ENCODE measurements around the gene KCNB1.

DNA sequence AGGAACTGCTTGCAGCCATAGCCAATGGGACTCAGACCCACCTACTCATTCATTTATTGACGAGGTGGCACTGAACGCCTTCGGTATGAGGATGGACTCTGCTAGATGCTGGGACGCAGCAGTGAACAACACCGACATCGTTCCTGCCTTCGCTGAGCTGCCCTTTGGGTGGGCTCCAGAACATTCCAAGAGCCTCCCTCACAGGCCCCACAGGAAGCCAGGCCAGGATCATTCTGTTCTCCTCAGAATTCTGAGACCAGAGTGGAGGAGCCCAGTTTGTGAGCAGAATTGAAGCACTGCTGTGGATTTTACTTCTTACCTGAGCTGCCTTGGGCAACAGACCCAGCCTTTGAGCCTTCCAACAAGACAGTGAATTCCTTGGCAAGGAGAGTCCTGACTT is 82.1 kb downstream of the KCNB1 start:
- TF ChIP-seq, protein P1, sequence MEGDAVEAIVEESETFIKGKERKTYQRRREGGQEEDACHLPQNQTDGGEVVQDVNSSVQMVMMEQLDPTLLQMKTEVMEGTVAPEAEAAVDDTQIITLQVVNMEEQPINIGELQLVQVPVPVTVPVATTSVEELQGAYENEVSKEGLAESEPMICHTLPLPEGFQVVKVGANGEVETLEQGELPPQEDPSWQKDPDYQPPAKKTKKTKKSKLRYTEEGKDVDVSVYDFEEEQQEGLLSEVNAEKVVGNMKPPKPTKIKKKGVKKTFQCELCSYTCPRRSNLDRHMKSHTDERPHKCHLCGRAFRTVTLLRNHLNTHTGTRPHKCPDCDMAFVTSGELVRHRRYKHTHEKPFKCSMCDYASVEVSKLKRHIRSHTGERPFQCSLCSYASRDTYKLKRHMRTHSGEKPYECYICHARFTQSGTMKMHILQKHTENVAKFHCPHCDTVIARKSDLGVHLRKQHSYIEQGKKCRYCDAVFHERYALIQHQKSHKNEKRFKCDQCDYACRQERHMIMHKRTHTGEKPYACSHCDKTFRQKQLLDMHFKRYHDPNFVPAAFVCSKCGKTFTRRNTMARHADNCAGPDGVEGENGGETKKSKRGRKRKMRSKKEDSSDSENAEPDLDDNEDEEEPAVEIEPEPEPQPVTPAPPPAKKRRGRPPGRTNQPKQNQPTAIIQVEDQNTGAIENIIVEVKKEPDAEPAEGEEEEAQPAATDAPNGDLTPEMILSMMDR (IDR thresholded peaks at IDR 0.05) = no peak
- no peak for TF ChIP-seq POLR2A (IDR thresholded peaks at IDR 0.05)
- TF ChIP-seq POLR2AphosphoS5 (IDR thresholded peaks at IDR 0.05) = peak in 2 of 3 donors; percentile 18 to 40
- peak; percentile 41 for TF ChIP-seq EP300 (IDR thresholded peaks at IDR 0.05)

Measured in stomach (tissue), 4 donors.